HepG2 (cell line): ENCODE results near the gene MAJIN. TPM values are rescaled to one million over a fixed set of nuclear protein-coding genes. Genes with fewer than 3 reads are reported as not detected.
A peak's percentile ranks its signal among the peaks of the same experiment; 100 is the strongest.

Experiments used
- ATF2 ChIP-seq: sonication (generic); formaldehyde crosslinking; IDR thresholded peaks from 2 replicates; pipeline ENCODE4 v1.4.0; 2020; ENCODE audit warnings: missing genetic modification reagents
- CCAR2 ChIP-seq: fragments of 200-400 bp; formaldehyde crosslinking; optimal IDR thresholded peaks from 2 replicates; pipeline ENCODE3; 2018; ENCODE audit warnings: low read depth, mild to moderate bottlenecking, low read length, moderate library complexity
- CENPX ChIP-seq: sonication (generic); formaldehyde crosslinking; IDR thresholded peaks from 2 replicates; pipeline ENCODE4 v1.9.0; 2021; ENCODE audit warnings: mild to moderate bottlenecking, missing genetic modification reagents, moderate library complexity
- HDAC6 ChIP-seq: fragments of 200-600 bp; sonication (generic); IDR thresholded peaks from 2 replicates; pipeline ENCODE4 v1.7.0; 2017; ENCODE audit warnings: mild to moderate bottlenecking, antibody characterized with exemption, low read length, low read depth
- HOXA9 ChIP-seq: sonication (generic); formaldehyde crosslinking; IDR thresholded peaks from 2 replicates; pipeline ENCODE4 v1.8.1; 2022; ENCODE audit warnings: missing genetic modification reagents, mild to moderate bottlenecking, moderate library complexity, borderline replicate concordance
- KIAA2018 ChIP-seq: sonication (generic); formaldehyde crosslinking; IDR thresholded peaks from 2 replicates; pipeline ENCODE4 v1.5.0; 2020; ENCODE audit warnings: mild to moderate bottlenecking, missing genetic modification reagents, borderline replicate concordance
- POLR2AphosphoS5 ChIP-seq: IDR thresholded peaks from 2 replicates; pipeline ENCODE4 v1.6.1; 2012; ENCODE audit warnings: low read depth, low read length
- POLR2G ChIP-seq: fragments of 200-400 bp; formaldehyde crosslinking; IDR thresholded peaks from 2 replicates; pipeline ENCODE4 v1.6.1; 2018; ENCODE audit warnings: mild to moderate bottlenecking, low read depth, low read length, moderate library complexity
- STAG1 ChIP-seq: sonication (generic); formaldehyde crosslinking; IDR thresholded peaks from 2 replicates; pipeline ENCODE4 v1.4.0; 2020; ENCODE audit warnings: missing genetic modification reagents
- ZBTB43 ChIP-seq: sonication (generic); formaldehyde crosslinking; conservative IDR thresholded peaks from 2 replicates; pipeline ENCODE4 v1.4.0; 2020; ENCODE audit warnings: missing genetic modification reagents
- ZNF12 ChIP-seq: sonication (generic); formaldehyde crosslinking; IDR thresholded peaks from 2 replicates; pipeline ENCODE4 v1.5.0; 2020; ENCODE audit warnings: missing genetic modification reagents
- ZNF329 ChIP-seq: sonication (generic); formaldehyde crosslinking; IDR thresholded peaks from 2 replicates; pipeline ENCODE4 v1.9.0; 2021; ENCODE audit warnings: low read depth, mild to moderate bottlenecking, missing genetic modification reagents
- ZNF670 ChIP-seq: sonication (generic); formaldehyde crosslinking; IDR thresholded peaks from 2 replicates; pipeline ENCODE4 v1.8.0; 2022; ENCODE audit warnings: mild to moderate bottlenecking, missing genetic modification reagents, borderline replicate concordance
- ZNF691 ChIP-seq: sonication (generic); formaldehyde crosslinking; IDR thresholded peaks from 2 replicates; pipeline ENCODE4 v1.4.0; 2020; ENCODE audit warnings: missing genetic modification reagents, low read depth, mild to moderate bottlenecking, borderline replicate concordance
- ZSCAN9 ChIP-seq: IDR thresholded peaks from 2 replicates; pipeline ENCODE4 v1.6.1; 2016; ENCODE audit warnings: borderline replicate concordance
- polyA plus RNA-seq, 8 experiments: library from polyadenylated mRNA; depleted of rRNA in 3 of 8; stranded (reverse) in 7 of 8; unstranded in 1 of 8; fragments of >200 nt; fragmentation: Illumina TruSeq in 4 of 8; extraction: Trizol in 4 of 8; gene quantifications; 2 replicates each; pipeline versions ENCODE4 v1.2.1 to v1.2.3, GENCODE V29; 2011 to 2016; ENCODE audit warnings: low read depth in 4 of 8, missing spikeins in 1 of 8, mixed read lengths in 1 of 8; ENCODE audit not compliant: insufficient read depth in 1 of 8
- total RNA-seq, 5 experiments: library from RNA; depleted of rRNA; stranded (reverse); fragments of >200 nt; fragmentation: Illumina TruSeq; extraction: Trizol; gene quantifications; 2 replicates each; pipeline ENCODE4 v1.2.3, GENCODE V29; 2016; ENCODE audit warnings: low read depth in 1 of 5

The MAJIN gene
- total and polyA plus RNA-seq, 2 of the 13 experiments (the other 11 are each of a cell fraction or from before 2014, with no cell fraction given), result not detected

- TF ChIP-seq ZNF12 (CRISPR knock-in tag), result no peak
- peak; percentile 57 for TF ChIP-seq STAG1 (CRISPR knock-in tag)
- TF ChIP-seq ZSCAN9, result no peak
- TF ChIP-seq ATF2 (CRISPR knock-in tag), result no peak
- TF ChIP-seq POLR2AphosphoS5, result peak; percentile 66
- 0 out of 2 replicates have a peak, but pooled peaks have one; percentile 35 for TF ChIP-seq ZNF329 (CRISPR knock-in tag)
- TF ChIP-seq KIAA2018, result no peak
- no peak for TF ChIP-seq HDAC6
- no peak for TF ChIP-seq CCAR2
- TF ChIP-seq HOXA9 (CRISPR knock-in tag), result no peak
- no peak for TF ChIP-seq ZNF670
- TF ChIP-seq POLR2G, result peak; percentile 53; the same call in 1 of the 2 replicates
- TF ChIP-seq CENPX, result no peak
- TF ChIP-seq ZNF691 (CRISPR knock-in tag), result no peak
- TF ChIP-seq ZBTB43 (CRISPR knock-in tag), result no peak
Measured at GRCh38 chr11:64934682-64935358, 37.1 kb downstream of the MAJIN start (continued).
